ENCODE results near the gene TSACC.
"Not testable (repeated sequence)": the region's sequence is repeated elsewhere in the genome, so short reads cannot be mapped to it uniquely, and the experiment has no call there.

DNA sequence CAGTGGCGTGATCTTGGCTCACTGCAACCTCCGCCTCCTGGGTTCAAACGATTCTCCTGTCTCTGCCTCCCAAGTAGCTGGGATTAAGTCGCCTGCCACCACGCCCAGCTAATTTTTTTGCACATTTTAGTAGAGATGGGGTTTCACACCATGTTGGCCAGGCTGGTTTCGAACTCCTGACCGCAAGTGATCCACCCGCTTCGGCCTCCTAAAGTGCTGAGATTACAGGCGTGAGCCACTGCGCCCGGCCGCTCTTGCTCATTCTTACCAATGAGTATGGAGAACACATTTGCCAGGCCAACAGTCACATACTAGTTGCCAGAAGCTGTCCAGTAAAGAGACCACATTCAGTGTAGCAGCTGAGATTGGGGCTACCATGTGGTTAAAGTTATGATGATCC is 14.2 kb downstream of the TSACC start:
- TF ChIP-seq ZNF274 (IDR thresholded peaks at IDR 0.05; ENCODE audit: low read depth, low read length); SUZ12 (IDR thresholded peaks at IDR 0.05; ENCODE audit: extremely low read depth, insufficient read depth, insufficient read length); YY1 (IDR thresholded peaks at IDR 0.05; ENCODE audit: insufficient read depth, insufficient read length): not testable (repeated sequence)

All from NT2/D1 (cell line).